ENCODE measurements around the gene CSNK1D. TPM values are rescaled to one million over a fixed set of nuclear protein-coding genes. Genes with fewer than 3 reads are reported as not detected.

CSNK1D gene
- total RNA-seq, 1 experiment from 2014 or later, result 196 TPM

DNA sequence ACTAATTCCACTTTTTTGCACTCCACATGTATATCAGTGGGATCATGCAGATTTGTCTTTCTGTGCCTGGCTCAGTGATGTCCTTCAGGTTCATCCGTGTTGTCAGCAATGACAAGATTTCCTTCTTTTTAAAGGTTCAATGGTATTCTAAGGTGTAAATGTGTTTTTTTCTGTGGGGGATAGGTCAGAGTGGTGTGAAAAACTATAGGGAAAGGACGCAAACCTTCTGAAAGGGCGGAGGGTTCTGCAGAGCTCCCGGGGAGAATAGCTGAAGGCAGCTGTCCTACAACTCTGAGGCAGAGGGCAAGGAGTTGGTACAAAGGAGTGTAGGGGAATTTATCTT lies 21.9 kb upstream of the CSNK1D start:
- CTCF ChIA-PET, result no interaction called here
- Mint-ChIP-seq H3K27ac (ENCODE audit: unreplicated experiment) (peak overlapping the region; percentile 2), H3K36me3 (ENCODE audit: insufficient read depth, unreplicated experiment) (peaks cover 7% of the 10 kb centered on the region), H3K4me3 (ENCODE audit: unreplicated experiment) (peak overlapping the region; percentile 3), H3K4me1 (ENCODE audit: low read depth, unreplicated experiment) (peaks cover 17% of the 10 kb centered on the region), H3K27me3 (ENCODE audit: insufficient read depth, unreplicated experiment) (no peaks in the 10 kb centered on the region), H3K9me3 (ENCODE audit: unreplicated experiment) (no peaks in the 10 kb centered on the region)
- H3K4me1 ChIP-seq, result peaks cover 38% of the 10 kb centered on the region
- no TSS peak for BruUV-seq (replicated peaks)
- H3K36me3 ChIP-seq (ENCODE audit: control insufficient read depth, insufficient read depth, low read length), result no peaks in the 10 kb centered on the region
- intact Hi-C loops (cut with micrococcal nuclease; ENCODE audit: unreplicated experiment), result no loop called here
- POLR2A ChIA-PET, result interaction anchor here (1.1 kb wide), 1 partner anchor 22 kb away, joined by 4 read pairs; the partner anchor contains the start of gene CSNK1D
- H3K9me3 ChIP-seq, result no peaks in the 10 kb centered on the region
- no peaks in the 10 kb centered on the region for H3K27me3 ChIP-seq (replicated peaks; ENCODE audit: control insufficient read depth, insufficient read depth, low read length)
- DNase-seq, result no peak
- H3K4me3 ChIP-seq (ENCODE audit: low read depth, low read length), result no peak overlapping the region
- TF ChIP-seq, protein P1, sequence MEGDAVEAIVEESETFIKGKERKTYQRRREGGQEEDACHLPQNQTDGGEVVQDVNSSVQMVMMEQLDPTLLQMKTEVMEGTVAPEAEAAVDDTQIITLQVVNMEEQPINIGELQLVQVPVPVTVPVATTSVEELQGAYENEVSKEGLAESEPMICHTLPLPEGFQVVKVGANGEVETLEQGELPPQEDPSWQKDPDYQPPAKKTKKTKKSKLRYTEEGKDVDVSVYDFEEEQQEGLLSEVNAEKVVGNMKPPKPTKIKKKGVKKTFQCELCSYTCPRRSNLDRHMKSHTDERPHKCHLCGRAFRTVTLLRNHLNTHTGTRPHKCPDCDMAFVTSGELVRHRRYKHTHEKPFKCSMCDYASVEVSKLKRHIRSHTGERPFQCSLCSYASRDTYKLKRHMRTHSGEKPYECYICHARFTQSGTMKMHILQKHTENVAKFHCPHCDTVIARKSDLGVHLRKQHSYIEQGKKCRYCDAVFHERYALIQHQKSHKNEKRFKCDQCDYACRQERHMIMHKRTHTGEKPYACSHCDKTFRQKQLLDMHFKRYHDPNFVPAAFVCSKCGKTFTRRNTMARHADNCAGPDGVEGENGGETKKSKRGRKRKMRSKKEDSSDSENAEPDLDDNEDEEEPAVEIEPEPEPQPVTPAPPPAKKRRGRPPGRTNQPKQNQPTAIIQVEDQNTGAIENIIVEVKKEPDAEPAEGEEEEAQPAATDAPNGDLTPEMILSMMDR (IDR thresholded peaks at IDR 0.05; ENCODE audit: insufficient read depth in 1 of 2, low read depth in 1 of 2, low read length in 1 of 2, severe bottlenecking in 1 of 2, unreplicated experiment in 1 of 2), result no peak

DNA sequence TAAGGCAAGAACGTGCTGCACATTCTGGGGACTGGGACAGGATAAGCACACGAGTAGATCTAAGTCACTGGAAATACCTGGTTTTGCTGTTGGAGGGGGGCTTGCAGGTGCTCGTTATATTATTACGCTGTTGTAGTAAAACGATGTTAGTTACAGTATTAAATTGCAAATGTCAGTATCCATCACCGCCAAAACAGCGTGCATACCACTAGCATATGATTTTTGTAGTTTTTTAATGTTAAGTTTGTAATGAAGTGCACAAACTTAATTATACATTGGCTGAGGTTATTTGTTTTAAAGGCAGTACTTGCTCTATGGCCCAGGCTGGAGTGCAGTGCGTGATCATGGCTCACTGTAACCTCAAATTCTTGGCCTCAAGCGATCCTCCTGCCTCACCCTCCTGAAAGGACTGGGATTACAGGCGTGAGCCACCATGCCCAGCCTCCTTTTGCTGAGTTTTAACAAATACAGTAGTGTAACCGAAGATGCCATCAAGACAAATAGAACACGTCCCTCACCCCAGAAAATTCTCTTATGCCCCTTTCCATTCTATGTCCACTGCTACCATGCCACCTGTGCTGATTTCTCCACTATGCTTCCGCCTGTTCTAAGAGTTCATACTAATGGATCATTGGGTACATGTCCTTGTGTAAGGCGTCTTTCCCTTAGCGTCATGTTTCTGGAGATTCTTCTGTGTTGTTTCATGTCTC lies 20.7 kb upstream of the CSNK1D start:
- Histone ChIP-seq H3K4me1 (peaks cover 50% of the 10 kb centered on the region), H3K4me3 (ENCODE audit: low read depth, low read length) (no peak overlapping the region), H3K27me3 (replicated peaks; ENCODE audit: control insufficient read depth, insufficient read depth, low read length) (no peaks in the 10 kb centered on the region), H3K36me3 (ENCODE audit: control insufficient read depth, insufficient read depth, low read length) (no peaks in the 10 kb centered on the region), H3K9me3 (no peaks in the 10 kb centered on the region)
- DNase-seq, result no peak
- Mint-ChIP-seq H3K4me3 (ENCODE audit: unreplicated experiment) (peak overlapping the region; percentile 54), H3K4me1 (ENCODE audit: low read depth, unreplicated experiment) (peaks cover 29% of the 10 kb centered on the region), H3K9me3 (ENCODE audit: unreplicated experiment) (no peaks in the 10 kb centered on the region), H3K27me3 (ENCODE audit: insufficient read depth, unreplicated experiment) (no peaks in the 10 kb centered on the region), H3K36me3 (ENCODE audit: insufficient read depth, unreplicated experiment) (peaks cover 7% of the 10 kb centered on the region), H3K27ac (ENCODE audit: unreplicated experiment) (peak overlapping the region; percentile 10)
- ChIA-PET POLR2A (interaction anchor here (1.1 kb wide), 1 partner anchor 21 kb away, joined by 4 read pairs; the partner anchor contains the start of gene CSNK1D), CTCF (interaction anchor here (0.6 kb wide), 1 partner anchor 28 kb away, joined by 5 read pairs; no protein-coding TSS in a partner anchor)
- TF ChIP-seq, protein P1 (IDR thresholded peaks at IDR 0.05; ENCODE audit: insufficient read depth in 1 of 2, low read depth in 1 of 2, low read length in 1 of 2, severe bottlenecking in 1 of 2, unreplicated experiment in 1 of 2), result no peak
- BruUV-seq (replicated peaks), result TSS peak; percentile 61
- intact Hi-C loops (cut with micrococcal nuclease; ENCODE audit: unreplicated experiment), result no loop called here

DNA sequence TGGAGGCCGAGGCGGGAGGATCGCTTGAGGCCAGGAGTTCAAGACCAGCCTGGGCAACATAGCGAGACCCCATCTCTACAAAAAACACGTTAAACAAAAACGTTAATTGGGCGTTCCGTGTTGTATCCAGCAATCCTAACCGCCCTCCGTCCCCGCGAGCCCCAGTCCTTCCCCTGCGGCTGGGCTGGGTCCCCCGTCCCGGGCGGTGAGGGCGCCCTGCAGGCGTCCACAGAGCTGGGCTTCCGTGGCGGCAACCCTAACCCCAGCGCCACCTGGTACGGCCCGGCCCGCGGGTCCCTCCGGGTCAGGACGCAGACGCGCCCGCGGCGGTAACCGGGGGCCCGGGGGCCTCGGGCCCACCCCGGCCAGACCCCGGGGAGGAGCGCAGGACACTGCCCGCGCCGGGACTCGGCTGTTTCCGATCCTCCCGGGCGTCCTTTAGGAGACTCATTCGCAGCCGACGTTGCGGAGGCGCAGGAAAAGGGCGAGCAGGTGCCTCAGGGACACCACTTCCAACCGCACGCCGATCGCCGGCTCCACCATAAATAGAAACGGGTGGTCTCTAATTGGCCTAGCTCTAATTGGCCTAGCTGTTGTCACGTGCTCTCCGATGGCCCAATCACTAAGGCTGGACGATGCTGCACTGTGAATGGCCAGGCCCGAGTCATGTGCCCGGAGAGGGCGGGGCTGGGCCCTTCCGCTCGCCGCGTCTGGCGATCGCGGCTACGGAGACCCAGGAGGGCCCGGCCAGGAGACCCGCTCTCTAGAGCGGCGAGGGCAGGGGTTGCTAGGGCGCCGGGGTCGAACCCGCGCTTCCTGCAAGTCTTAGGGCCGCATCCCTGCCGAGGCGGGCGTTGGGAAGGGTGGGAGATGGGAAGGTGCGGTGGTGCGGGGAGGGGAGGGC lies 19.0 kb upstream of the CSNK1D start:
- Histone ChIP-seq H3K9me3 (no peaks in the 10 kb centered on the region), H3K27me3 (replicated peaks; ENCODE audit: control insufficient read depth, insufficient read depth, low read length) (no peaks in the 10 kb centered on the region), H3K36me3 (ENCODE audit: control insufficient read depth, insufficient read depth, low read length) (no peaks in the 10 kb centered on the region), H3K4me3 (ENCODE audit: low read depth, low read length) (peak overlapping the region; percentile 83), H3K4me1 (peaks cover 67% of the 10 kb centered on the region)
- peaks cover 7% of the 10 kb centered on the region for H3K36me3 Mint-ChIP-seq (ENCODE audit: insufficient read depth, unreplicated experiment)
- intact Hi-C loops (cut with micrococcal nuclease; ENCODE audit: unreplicated experiment), result loop anchor here (1.0 kb wide), 1 partner anchor 25 kb away; no protein-coding TSS in a partner anchor
- DNase-seq, result peak; percentile 97 to 98
- no peaks in the 10 kb centered on the region for H3K9me3 Mint-ChIP-seq (ENCODE audit: unreplicated experiment)
- peak overlapping the region; percentile 75 for H3K4me3 Mint-ChIP-seq (ENCODE audit: unreplicated experiment)
- H3K4me1 Mint-ChIP-seq (ENCODE audit: low read depth, unreplicated experiment), result peaks cover 46% of the 10 kb centered on the region
- H3K27me3 Mint-ChIP-seq (ENCODE audit: insufficient read depth, unreplicated experiment), result no peaks in the 10 kb centered on the region
- ChIA-PET CTCF (interaction anchor here (0.6 to 1.0 kb wide), 6 partner anchors 7 to 1023 kb away, joined by 3 to 5 read pairs (median 3); no protein-coding TSS in a partner anchor), POLR2A (interaction anchor here (0.5 to 1.4 kb wide), 13 partner anchors 8 to 194 kb away, joined by 3 to 9 read pairs (median 3); partner anchors contain the start of genes CSNK1D and FASN)
- TSS peak; percentile 77 for BruUV-seq (replicated peaks)
- peak overlapping the region; percentile 73 for H3K27ac Mint-ChIP-seq (ENCODE audit: unreplicated experiment)
- TF ChIP-seq, protein P1 (IDR thresholded peaks at IDR 0.05; ENCODE audit: insufficient read depth in 1 of 2, low read depth in 1 of 2, low read length in 1 of 2, severe bottlenecking in 1 of 2, unreplicated experiment in 1 of 2), result no peak

All from Caco-2 (cell line).